Endothelial cell of umbilical vein (primary cell): ENCODE results near the gene AP1M1. TPM values are rescaled to one million over a fixed set of nuclear protein-coding genes. Genes with fewer than 3 reads are reported as not detected.

ENCODE experiments used
- BruUV-seq: library from RNA; stranded (reverse); fragments of 400-500 nt; replicated peaks from 2 replicates; lab custom pipeline; 2021; lab: Mats Ljungman, UMichigan
- CTCF ChIA-PET: fragments of 300-600, 350-600 bp; sonication (Branson Sonifier 250); formaldehyde crosslinking; loops from one replicate; lab custom pipeline; 2021; ENCODE audit warnings: antibody characterized with exemption, inconsistent platforms; lab: Charles Lee
- POLR2A ChIA-PET: fragments of 300-600, 350-600 bp; sonication (Branson Sonifier 250); formaldehyde crosslinking; loops from one replicate; lab custom pipeline; 2021; ENCODE audit warnings: antibody characterized with exemption, inconsistent platforms; lab: Charles Lee
- DNase-seq: peaks from one replicate; pipeline ENCODE4 v3.0.0-alpha.2; 2011; ENCODE audit warnings: low read depth, low spot score
- FAIRE-seq: peaks from 2 replicates; lab custom pipeline; 2011; peaks lifted over from hg19 to GRCh38; lab: Jason Lieb, UNC
- H2AFZ ChIP-seq: 2 replicates; pipeline ENCODE4 v1.6.0; 2012; ENCODE audit warnings: low read depth, low read length, control low read depth, inconsistent platforms
- H3K27ac ChIP-seq: 2 replicates; pipeline ENCODE4 v1.5.1; 2011; ENCODE audit warnings: low read depth, mild to moderate bottlenecking, control low read depth, low read length, moderate library complexity; ENCODE audit not compliant: insufficient read depth
- H3K27me3 ChIP-seq, 2 experiments: 2 replicates each; pipeline versions ENCODE4 v1.6.0 to v1.6.1; 2011; ENCODE audit warnings: low read length in 2 of 2, mixed read lengths in 1 of 2; ENCODE audit not compliant: control insufficient read depth in 2 of 2, insufficient read depth in 2 of 2
- H3K36me3 ChIP-seq, 2 experiments: 2 replicates in 1 of 2; 3 replicates in 1 of 2; pipeline ENCODE4 v1.5.1; 2011; ENCODE audit warnings: low read length in 2 of 2, mild to moderate bottlenecking in 1 of 2, moderate library complexity in 1 of 2; ENCODE audit not compliant: control insufficient read depth in 2 of 2, insufficient read depth in 2 of 2; ENCODE audit errors: extremely low read depth in 1 of 2
- H3K4me1 ChIP-seq: 3 replicates; pipeline ENCODE4 v1.5.1; 2011; ENCODE audit warnings: mild to moderate bottlenecking, low read length; ENCODE audit not compliant: control insufficient read depth, insufficient read depth; ENCODE audit errors: extremely low read depth
- H3K4me2 ChIP-seq: 2 replicates; pipeline ENCODE4 v1.6.1; 2011; ENCODE audit warnings: low read length, control low read depth, mixed read lengths; ENCODE audit not compliant: insufficient read depth
- H3K4me3 ChIP-seq, 3 experiments: fragments of 200-600 bp in 1 of 3; sonication (generic), shearing (Covaris generic) in 1 of 3; replicated peaks in 1 of 3; 2 replicates each; pipeline ENCODE4 v1.5.1; 2011 to 2016; ENCODE audit warnings: control low read depth in 3 of 3, low read length in 3 of 3, mild to moderate bottlenecking in 2 of 3, inconsistent platforms in 1 of 3, low read depth in 1 of 3, moderate library complexity in 1 of 3; ENCODE audit not compliant: insufficient read depth in 1 of 3
- H3K79me2 ChIP-seq: 2 replicates; pipeline ENCODE4 v1.6.0; 2012; ENCODE audit warnings: low read length, inconsistent platforms; ENCODE audit not compliant: control insufficient read depth, insufficient read depth
- H3K9ac ChIP-seq: replicated peaks from 2 replicates; pipeline ENCODE3; 2011; ENCODE audit warnings: low read length, control low read depth; ENCODE audit not compliant: insufficient read depth; ENCODE audit errors: extremely low read depth
- H3K9me1 ChIP-seq: replicated peaks from 3 replicates; pipeline ENCODE4 v1.6.0; 2011; ENCODE audit warnings: mild to moderate bottlenecking, low read length; ENCODE audit not compliant: control insufficient read depth, insufficient read depth; ENCODE audit errors: extremely low read depth
- H3K9me3 ChIP-seq: replicated peaks from 2 replicates; pipeline ENCODE4 v1.5.1; 2012; ENCODE audit warnings: low read length, inconsistent platforms; ENCODE audit not compliant: control insufficient read depth, insufficient read depth
- H4K20me1 ChIP-seq: replicated peaks from 2 replicates; pipeline ENCODE3; 2011; ENCODE audit warnings: mild to moderate bottlenecking, low read length; ENCODE audit not compliant: control insufficient read depth, insufficient read depth; ENCODE audit errors: extremely low read depth
- EZH2 ChIP-seq: IDR thresholded peaks from 2 replicates; pipeline ENCODE4 v1.6.1; 2012; ENCODE audit warnings: borderline replicate concordance, low read depth, mild to moderate bottlenecking, moderate library complexity, low read length, inconsistent platforms; ENCODE audit not compliant: severe bottlenecking
- FOS ChIP-seq: IDR thresholded peaks from 2 replicates; pipeline ENCODE4 v1.6.1; 2011; ENCODE audit warnings: mild to moderate bottlenecking, low read length, moderate library complexity, borderline replicate concordance; ENCODE audit not compliant: insufficient read depth
- GATA2 ChIP-seq: IDR thresholded peaks from 2 replicates; pipeline ENCODE4 v1.7.0; 2011; ENCODE audit warnings: low read depth, mild to moderate bottlenecking, moderate library complexity, mixed read lengths, low read length; ENCODE audit not compliant: insufficient read length, insufficient read depth
- JUN ChIP-seq: IDR thresholded peaks from 2 replicates; pipeline ENCODE4 v1.6.1; 2011; ENCODE audit warnings: borderline replicate concordance, low read depth; ENCODE audit not compliant: insufficient read length, insufficient read depth
- MYC ChIP-seq: IDR thresholded peaks from one replicate; pipeline ENCODE4 v1.6.1; 2011; ENCODE audit warnings: mild to moderate bottlenecking, low read depth, low read length
- POLR2A ChIP-seq: IDR thresholded peaks from 2 replicates; pipeline ENCODE4 v1.6.1; 2012; ENCODE audit warnings: low read depth, mild to moderate bottlenecking, control low read depth, low read length
- POLR2AphosphoS5 ChIP-seq: IDR thresholded peaks from 2 replicates; pipeline ENCODE4 v1.6.1; 2012; ENCODE audit warnings: low read depth, mild to moderate bottlenecking, control low read depth, low read length, moderate library complexity; ENCODE audit not compliant: insufficient read depth
- dilution Hi-C: fragments of 300-500 bp; cut with MboI; formaldehyde crosslinking; loops from one replicate; pipeline ENCODE4 v1.15.0; 2019; ENCODE audit warnings: low sequenced_read_pairs; ENCODE audit not compliant: extremely low pct_ligation_motif_present
- intact Hi-C: fragments of 100-400 bp; cut with micrococcal nuclease; formaldehyde crosslinking; loops from one replicate; pipeline ENCODE4 v1.10.0; 2022
- polyA plus RNA-seq, 4 experiments: library from polyadenylated mRNA; depleted of rRNA in 3 of 4; stranded (reverse) in 3 of 4; unstranded in 1 of 4; fragments of >200 nt; gene quantifications; 2 replicates each; pipeline versions ENCODE4 v1.2.1 to v1.2.3, GENCODE V29; 2011 to 2012; ENCODE audit warnings: missing spikeins in 1 of 4
- total RNA-seq: library from RNA; stranded (reverse); gene quantifications from 2 replicates; pipeline ENCODE4 v1.2.3, GENCODE V29; 2021
- TF ChIP-seq, protein P1 (sequence below): IDR thresholded peaks from 2 replicates; pipeline ENCODE4 v1.6.1; 2011; ENCODE audit not compliant: insufficient read depth, insufficient read length

The AP1M1 gene
- total and polyA plus RNA-seq, 2 donors (not counting 3 experiments of a cell fraction or from before 2014, with no cell fraction given) = 99.3 to 129 TPM

DNA sequence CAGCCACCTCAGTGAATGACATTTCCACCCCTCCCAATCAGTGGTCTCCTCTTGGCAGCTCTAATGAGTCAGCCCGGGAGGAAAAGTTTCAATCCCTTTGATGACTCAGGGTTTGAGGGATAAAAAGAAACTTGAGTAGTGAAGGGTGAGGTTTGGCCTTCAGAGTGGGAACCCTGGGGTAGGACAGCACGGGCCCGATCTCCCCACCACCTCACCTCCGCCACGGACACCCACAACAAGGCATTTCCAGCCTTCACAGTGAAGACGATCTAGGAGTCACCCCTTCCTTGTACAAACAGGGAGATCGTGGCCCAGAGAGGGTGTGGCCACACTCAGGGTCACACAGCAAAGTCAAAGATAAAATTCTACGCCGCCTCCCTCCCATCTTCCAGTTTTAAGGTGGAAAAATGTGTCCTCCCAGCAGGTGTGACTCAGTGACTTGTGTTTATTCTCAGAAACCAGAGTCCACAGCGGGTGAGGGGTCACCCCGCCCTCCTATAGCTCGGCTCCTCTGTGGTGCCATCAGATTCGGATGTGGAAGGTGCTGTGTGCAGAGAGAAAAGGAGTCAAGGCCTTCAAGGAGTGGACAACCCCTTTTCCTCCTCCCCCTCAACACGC, 36.7 kb upstream of the AP1M1 start:
- DNase-seq (peak; percentile 33), FAIRE-seq (peak; percentile 90)
- no peak overlapping the region for H3K4me2 ChIP-seq
- H3K9me3 ChIP-seq = no peaks in the 10 kb centered on the region
- H3K9ac ChIP-seq = no peak overlapping the region
- TF ChIP-seq FOS (peak; percentile 90), JUN (peak; percentile 34), EZH2 (no peak)
- no peaks in the 10 kb centered on the region for H3K9me1 ChIP-seq
- H3K36me3 ChIP-seq = no peaks in the 10 kb centered on the region
- dilution Hi-C loops = no loop called here
- no peaks in the 10 kb centered on the region for H4K20me1 ChIP-seq
- peak overlapping the region; percentile 24 for H3K27ac ChIP-seq
- ChIA-PET POLR2A (interaction anchor here (0.8 kb wide), 1 partner anchor 706 kb away, joined by 6 read pairs; no protein-coding TSS in a partner anchor), CTCF (no interaction called here)
- no peaks in the 10 kb centered on the region for H3K27me3 ChIP-seq
- intact Hi-C loops = no loop called here
- H3K4me1 ChIP-seq = peaks cover 11% of the 10 kb centered on the region
- peak overlapping the region; percentile 71 for H2AFZ ChIP-seq
- BruUV-seq = no TSS peak
- no peak overlapping the region for H3K4me3 ChIP-seq
- H3K79me2 ChIP-seq = no peaks in the 10 kb centered on the region

DNA sequence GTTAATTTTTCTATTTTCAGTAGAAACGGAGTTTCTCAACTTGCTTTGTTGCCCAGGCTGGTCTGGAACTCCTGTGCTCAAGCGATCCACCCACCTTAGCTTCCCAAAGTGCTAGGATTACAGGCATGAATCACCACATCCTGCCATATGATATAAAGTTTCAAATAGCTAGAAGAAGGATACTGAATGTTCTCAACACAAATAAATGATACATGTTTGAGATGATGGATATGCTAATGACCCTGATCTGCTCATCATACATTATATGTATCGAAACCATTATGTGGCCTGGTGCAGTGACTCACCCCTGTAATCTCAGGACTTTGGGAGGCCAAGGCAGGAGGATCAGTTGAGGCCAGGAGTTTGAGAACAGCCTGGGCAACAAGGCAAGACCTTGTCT, 35.9 kb upstream of the AP1M1 start:
- Histone ChIP-seq H3K9ac (no peak overlapping the region), H4K20me1 (no peaks in the 10 kb centered on the region), H3K9me1 (no peaks in the 10 kb centered on the region), H3K36me3 (no peaks in the 10 kb centered on the region), H3K27me3 (no peaks in the 10 kb centered on the region), H3K79me2 (no peaks in the 10 kb centered on the region), H3K4me1 (peaks cover 11% of the 10 kb centered on the region), H3K4me3 (no peak overlapping the region), H3K4me2 (no peak overlapping the region), H3K9me3 (no peaks in the 10 kb centered on the region), H3K27ac (no peak overlapping the region), H2AFZ (no peak overlapping the region)
- TF ChIP-seq MYC = no peak
- TF ChIP-seq JUN = no peak
- TF ChIP-seq POLR2A = no peak
- TF ChIP-seq EZH2 = no peak
- peak; percentile 73 for TF ChIP-seq FOS
- TF ChIP-seq, protein P1, sequence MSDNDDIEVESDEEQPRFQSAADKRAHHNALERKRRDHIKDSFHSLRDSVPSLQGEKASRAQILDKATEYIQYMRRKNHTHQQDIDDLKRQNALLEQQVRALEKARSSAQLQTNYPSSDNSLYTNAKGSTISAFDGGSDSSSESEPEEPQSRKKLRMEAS = no peak
- no peak for TF ChIP-seq GATA2
- no peak for TF ChIP-seq POLR2AphosphoS5
- FAIRE-seq (peak; percentile 89), DNase-seq (peak; percentile 38)
- dilution Hi-C loops = no loop called here
- POLR2A ChIA-PET = interaction anchor here (0.8 kb wide), 1 partner anchor 707 kb away, joined by 6 read pairs; no protein-coding TSS in a partner anchor
- intact Hi-C loops = no loop called here
- CTCF ChIA-PET = interaction anchor here (0.7 kb wide), 1 partner anchor 1596 kb away, joined by 4 read pairs; no protein-coding TSS in a partner anchor
- BruUV-seq = no TSS peak
